ENCODE results near the gene IGF2. TPM values are rescaled to one million over a fixed set of nuclear protein-coding genes. Genes with fewer than 3 reads are reported as not detected.
A peak's percentile ranks its signal among the peaks of the same experiment; 100 is the strongest.

Gene IGF2
- total RNA-seq, 1 experiment from 2014 or later: 14.5 TPM

DNA sequence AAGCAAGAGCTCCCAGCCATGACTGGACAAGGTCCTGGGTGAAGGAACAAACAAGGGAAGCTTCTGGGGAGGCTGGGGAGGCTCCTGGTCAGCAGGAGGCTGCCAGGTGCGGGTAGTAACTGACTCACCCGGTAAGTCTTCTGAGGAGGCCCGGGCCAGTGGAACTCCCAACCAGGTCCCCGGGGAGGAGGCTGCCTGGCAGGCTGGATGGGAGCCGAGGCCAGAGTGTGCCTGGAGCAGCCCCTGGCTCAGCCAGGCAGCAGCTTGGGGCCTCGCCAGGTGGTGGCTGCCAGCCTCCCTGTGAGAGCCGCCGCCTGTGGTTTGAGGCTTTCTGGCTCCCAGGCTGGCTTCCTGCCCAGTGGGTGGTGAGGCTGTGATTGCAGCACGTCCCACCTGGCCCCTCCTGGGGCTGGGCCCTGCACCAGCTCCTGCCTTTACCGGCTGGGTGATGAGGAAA, 46.2 kb downstream of the IGF2 start:
- ChIA-PET CTCF (interaction anchor here (1.2 to 1.4 kb wide), 2 partner anchors 57 to 58 kb away, joined by 3 to 5 read pairs; no protein-coding TSS in a partner anchor), POLR2A (no interaction called here)
- Histone ChIP-seq H3K4me3 (ENCODE audit: low read depth in 2 of 2, low read length in 2 of 2) (no peak overlapping the region), H3K36me3 (ENCODE audit: control insufficient read depth, insufficient read depth, low read length) (no peaks in the 10 kb centered on the region), H3K27ac (ENCODE audit: low read length) (no peak overlapping the region), H3K4me1 (ENCODE audit: control insufficient read depth, insufficient read depth, low read length) (peaks cover 8% of the 10 kb centered on the region), H3K27me3 (ENCODE audit: control insufficient read depth, insufficient read depth, low read length) (no peaks in the 10 kb centered on the region), H3K9me3 (ENCODE audit: control insufficient read depth, insufficient read depth, low read depth, low read length) (no peaks in the 10 kb centered on the region)
- DNase-seq (ENCODE audit: low read depth, low spot score): no peak
- TF ChIP-seq SIN3A (IDR thresholded peaks at IDR 0.05; ENCODE audit: borderline replicate concordance, insufficient read depth, low read depth, low read length) (no peak), POLR2AphosphoS5 (IDR thresholded peaks at IDR 0.05; ENCODE audit: low read depth, low read length) (no peak), TCF7L2 (IDR thresholded peaks at IDR 0.05; ENCODE audit: low read depth, low read length) (no peak)
- TF ChIP-seq, protein P1, sequence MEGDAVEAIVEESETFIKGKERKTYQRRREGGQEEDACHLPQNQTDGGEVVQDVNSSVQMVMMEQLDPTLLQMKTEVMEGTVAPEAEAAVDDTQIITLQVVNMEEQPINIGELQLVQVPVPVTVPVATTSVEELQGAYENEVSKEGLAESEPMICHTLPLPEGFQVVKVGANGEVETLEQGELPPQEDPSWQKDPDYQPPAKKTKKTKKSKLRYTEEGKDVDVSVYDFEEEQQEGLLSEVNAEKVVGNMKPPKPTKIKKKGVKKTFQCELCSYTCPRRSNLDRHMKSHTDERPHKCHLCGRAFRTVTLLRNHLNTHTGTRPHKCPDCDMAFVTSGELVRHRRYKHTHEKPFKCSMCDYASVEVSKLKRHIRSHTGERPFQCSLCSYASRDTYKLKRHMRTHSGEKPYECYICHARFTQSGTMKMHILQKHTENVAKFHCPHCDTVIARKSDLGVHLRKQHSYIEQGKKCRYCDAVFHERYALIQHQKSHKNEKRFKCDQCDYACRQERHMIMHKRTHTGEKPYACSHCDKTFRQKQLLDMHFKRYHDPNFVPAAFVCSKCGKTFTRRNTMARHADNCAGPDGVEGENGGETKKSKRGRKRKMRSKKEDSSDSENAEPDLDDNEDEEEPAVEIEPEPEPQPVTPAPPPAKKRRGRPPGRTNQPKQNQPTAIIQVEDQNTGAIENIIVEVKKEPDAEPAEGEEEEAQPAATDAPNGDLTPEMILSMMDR (IDR thresholded peaks at IDR 0.05): no peak
- TF ChIP-seq, protein P2, sequence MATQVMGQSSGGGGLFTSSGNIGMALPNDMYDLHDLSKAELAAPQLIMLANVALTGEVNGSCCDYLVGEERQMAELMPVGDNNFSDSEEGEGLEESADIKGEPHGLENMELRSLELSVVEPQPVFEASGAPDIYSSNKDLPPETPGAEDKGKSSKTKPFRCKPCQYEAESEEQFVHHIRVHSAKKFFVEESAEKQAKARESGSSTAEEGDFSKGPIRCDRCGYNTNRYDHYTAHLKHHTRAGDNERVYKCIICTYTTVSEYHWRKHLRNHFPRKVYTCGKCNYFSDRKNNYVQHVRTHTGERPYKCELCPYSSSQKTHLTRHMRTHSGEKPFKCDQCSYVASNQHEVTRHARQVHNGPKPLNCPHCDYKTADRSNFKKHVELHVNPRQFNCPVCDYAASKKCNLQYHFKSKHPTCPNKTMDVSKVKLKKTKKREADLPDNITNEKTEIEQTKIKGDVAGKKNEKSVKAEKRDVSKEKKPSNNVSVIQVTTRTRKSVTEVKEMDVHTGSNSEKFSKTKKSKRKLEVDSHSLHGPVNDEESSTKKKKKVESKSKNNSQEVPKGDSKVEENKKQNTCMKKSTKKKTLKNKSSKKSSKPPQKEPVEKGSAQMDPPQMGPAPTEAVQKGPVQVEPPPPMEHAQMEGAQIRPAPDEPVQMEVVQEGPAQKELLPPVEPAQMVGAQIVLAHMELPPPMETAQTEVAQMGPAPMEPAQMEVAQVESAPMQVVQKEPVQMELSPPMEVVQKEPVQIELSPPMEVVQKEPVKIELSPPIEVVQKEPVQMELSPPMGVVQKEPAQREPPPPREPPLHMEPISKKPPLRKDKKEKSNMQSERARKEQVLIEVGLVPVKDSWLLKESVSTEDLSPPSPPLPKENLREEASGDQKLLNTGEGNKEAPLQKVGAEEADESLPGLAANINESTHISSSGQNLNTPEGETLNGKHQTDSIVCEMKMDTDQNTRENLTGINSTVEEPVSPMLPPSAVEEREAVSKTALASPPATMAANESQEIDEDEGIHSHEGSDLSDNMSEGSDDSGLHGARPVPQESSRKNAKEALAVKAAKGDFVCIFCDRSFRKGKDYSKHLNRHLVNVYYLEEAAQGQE (IDR thresholded peaks at IDR 0.05; ENCODE audit: insufficient read depth in 1 of 2, low read depth in 2 of 2, low read length in 1 of 2): no peak
- BruUV-seq (replicated peaks): no TSS peak
- ATAC-seq: peak; percentile 31
- intact Hi-C loops (cut with micrococcal nuclease; ENCODE audit: unreplicated experiment): no loop called here
- in situ Hi-C loops (cut with HindIII; ENCODE audit: low pct_unique_long_range_greater_than_20kb, low sequenced_read_pairs): loop anchor here (10.0 kb wide), 1 partner anchor 52 kb away; no protein-coding TSS in a partner anchor

DNA sequence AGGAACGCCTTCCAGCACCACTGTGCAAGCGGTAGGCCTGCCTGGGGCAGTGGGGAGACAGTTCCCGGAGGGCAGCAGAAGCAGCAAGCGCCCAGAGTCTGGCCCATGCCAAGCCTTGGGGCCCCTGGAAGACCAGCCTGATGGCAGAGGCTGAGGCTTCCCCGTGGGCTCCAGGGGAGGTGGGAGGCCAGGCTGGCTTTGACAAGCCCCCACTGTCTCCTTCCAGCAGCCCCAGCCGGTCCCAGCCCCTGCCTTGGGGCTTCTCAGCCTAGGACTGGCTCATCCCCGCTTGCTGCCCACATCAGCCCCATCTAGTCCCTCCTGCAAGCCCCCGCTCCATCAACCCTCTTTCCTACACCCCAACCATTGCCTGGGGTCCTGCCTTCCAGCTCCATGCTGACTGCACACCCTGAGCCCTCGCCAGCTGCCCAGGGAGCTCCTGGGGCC, 46.7 kb downstream of the IGF2 start:
- Histone ChIP-seq H3K27me3 (ENCODE audit: control insufficient read depth, insufficient read depth, low read length) (no peaks in the 10 kb centered on the region), H3K4me1 (ENCODE audit: control insufficient read depth, insufficient read depth, low read length) (peaks cover 6% of the 10 kb centered on the region), H3K4me3 (ENCODE audit: low read depth in 2 of 2, low read length in 2 of 2) (no peak overlapping the region), H3K36me3 (ENCODE audit: control insufficient read depth, insufficient read depth, low read length) (no peaks in the 10 kb centered on the region), H3K9me3 (ENCODE audit: control insufficient read depth, insufficient read depth, low read depth, low read length) (no peaks in the 10 kb centered on the region), H3K27ac (ENCODE audit: low read length) (no peak overlapping the region)
- DNase-seq (ENCODE audit: low read depth, low spot score) (no peak), ATAC-seq (no peak)
- POLR2A ChIA-PET: no interaction called here
- in situ Hi-C loops (cut with HindIII; ENCODE audit: low pct_unique_long_range_greater_than_20kb, low sequenced_read_pairs) (loop anchor here (10.0 kb wide), 1 partner anchor 52 kb away; no protein-coding TSS in a partner anchor), intact Hi-C loops (cut with micrococcal nuclease; ENCODE audit: unreplicated experiment) (no loop called here)
- CTCF ChIA-PET: interaction anchor here (1.2 to 1.4 kb wide), 2 partner anchors 57 to 59 kb away, joined by 3 to 5 read pairs; no protein-coding TSS in a partner anchor
- no peak for TF ChIP-seq POLR2AphosphoS5 (IDR thresholded peaks at IDR 0.05; ENCODE audit: low read depth, low read length)
- TF ChIP-seq TCF7L2 (IDR thresholded peaks at IDR 0.05; ENCODE audit: low read depth, low read length): no peak
- TF ChIP-seq, protein P2 (IDR thresholded peaks at IDR 0.05; ENCODE audit: insufficient read depth in 1 of 2, low read depth in 2 of 2, low read length in 1 of 2): no peak
- TF ChIP-seq, protein P1 (IDR thresholded peaks at IDR 0.05): no peak
- no peak for TF ChIP-seq SIN3A (IDR thresholded peaks at IDR 0.05; ENCODE audit: borderline replicate concordance, insufficient read depth, low read depth, low read length)
- no TSS peak for BruUV-seq (replicated peaks)

Data from Panc1 (cell line).